OCI-LY7 (cell line): ENCODE results near the gene PTCD3.

Experiments used
- CTCF ChIP-seq: fragments of 200-600 bp; sonication (generic); conservative IDR thresholded peaks from 2 replicates; pipeline ENCODE4 v1.5.1; 2014; ENCODE audit warnings: mild to moderate bottlenecking, antibody characterized with exemption, low read length, moderate library complexity, mixed read lengths
- EZH2phosphoT487 ChIP-seq: fragments of 200-600 bp; sonication (generic); IDR thresholded peaks from 2 replicates; pipeline ENCODE4 v1.6.1; 2018; ENCODE audit warnings: low read depth, borderline replicate concordance, mild to moderate bottlenecking, mixed run types, antibody characterized with exemption, low read length, moderate library complexity, mixed read lengths

- TF ChIP-seq CTCF (no peak), EZH2phosphoT487 (no peak)
These were observed 34.9 kb downstream of the PTCD3 start for GRCh38 chr2:86140969-86141392.
